Parathyroid adenoma (tissue), 2 donors: ENCODE data around the gene PTPRD.

ENCODE experiments used
- H2AFZ ChIP-seq: fragments of 300-600 bp; sonication (generic); one replicate; pipeline ENCODE4 v1.7.0; 2017; ENCODE audit warnings: antibody characterized with exemption, mild to moderate bottlenecking
- H3K27ac ChIP-seq: fragments of 300-600 bp; sonication (generic); one replicate; pipeline ENCODE4 v1.7.0; 2017
- H3K27me3 ChIP-seq: fragments of 300-600 bp; sonication (generic); one replicate; pipeline ENCODE4 v1.7.0; 2017; ENCODE audit warnings: low read length; ENCODE audit not compliant: control insufficient read depth, insufficient read depth
- H3K36me3 ChIP-seq: fragments of 300-600 bp; sonication (generic); one replicate; pipeline ENCODE4 v1.7.0; 2017; ENCODE audit warnings: low read length; ENCODE audit not compliant: control insufficient read depth, insufficient read depth
- H3K4me1 ChIP-seq: fragments of 300-600 bp; sonication (generic); one replicate; pipeline ENCODE4 v1.7.0; 2017; ENCODE audit warnings: control low read depth
- H3K4me2 ChIP-seq: fragments of 300-600 bp; sonication (generic); one replicate; pipeline ENCODE4 v1.7.0; 2017; ENCODE audit warnings: low read length
- H3K4me3 ChIP-seq: fragments of 300-600 bp; sonication (generic); one replicate; pipeline ENCODE4 v1.7.0; 2017; ENCODE audit warnings: low read depth, low read length
- H3K79me2 ChIP-seq: fragments of 300-600 bp; sonication (generic); one replicate; pipeline ENCODE4 v1.7.0; 2017; ENCODE audit warnings: control low read depth
- H3K9ac ChIP-seq: fragments of 300-600 bp; sonication (generic); one replicate; pipeline ENCODE4 v1.7.0; 2017; ENCODE audit warnings: mild to moderate bottlenecking
- H3K9me3 ChIP-seq: fragments of 300-600 bp; sonication (generic); one replicate; pipeline ENCODE4 v1.7.0; 2017; ENCODE audit warnings: low read length; ENCODE audit not compliant: control insufficient read depth
- CTCF ChIP-seq: fragments of 300-600 bp; sonication (generic); IDR thresholded peaks from one replicate; pipeline ENCODE4 v1.7.0; 2017; ENCODE audit warnings: antibody characterized with exemption, mild to moderate bottlenecking
- donor health status: primary hyperparathyroidism.

The PTPRD gene

GRCh38 chr9:8826281-8826680 lies 1786.5 kb downstream of the PTPRD start:
- no peak overlapping the region for H2AFZ ChIP-seq
- H3K4me3 ChIP-seq, result no peak overlapping the region
- no peaks in the 10 kb centered on the region for H3K36me3 ChIP-seq
- no peaks in the 10 kb centered on the region for H3K9me3 ChIP-seq
- no peaks in the 10 kb centered on the region for H3K27me3 ChIP-seq
- no peak overlapping the region for H3K4me2 ChIP-seq
- H3K27ac ChIP-seq, result no peak overlapping the region
- no peak overlapping the region for H3K9ac ChIP-seq
- H3K4me1 ChIP-seq, result no peaks in the 10 kb centered on the region
- no peak for TF ChIP-seq CTCF
- H3K79me2 ChIP-seq, result no peaks in the 10 kb centered on the region

GRCh38 chr9:8825585-8826147 lies 1787.1 kb downstream of the PTPRD start:
- no peaks in the 10 kb centered on the region for H3K9me3 ChIP-seq
- H3K4me3 ChIP-seq, result no peak overlapping the region
- H3K36me3 ChIP-seq, result no peaks in the 10 kb centered on the region
- no peak overlapping the region for H3K27ac ChIP-seq
- no peak for TF ChIP-seq CTCF
- H3K79me2 ChIP-seq, result no peaks in the 10 kb centered on the region
- no peaks in the 10 kb centered on the region for H3K4me1 ChIP-seq
- H2AFZ ChIP-seq, result no peak overlapping the region
- no peak overlapping the region for H3K4me2 ChIP-seq
- H3K27me3 ChIP-seq, result no peaks in the 10 kb centered on the region
- no peak overlapping the region for H3K9ac ChIP-seq

- Histone ChIP-seq H3K36me3 (no peaks in the 10 kb centered on the region), H3K27ac (no peak overlapping the region), H3K27me3 (no peaks in the 10 kb centered on the region), H3K79me2 (no peaks in the 10 kb centered on the region), H3K9ac (no peak overlapping the region), H3K9me3 (no peaks in the 10 kb centered on the region), H3K4me1 (no peaks in the 10 kb centered on the region), H2AFZ (no peak overlapping the region), H3K4me3 (no peak overlapping the region), H3K4me2 (no peak overlapping the region)
- TF ChIP-seq CTCF, result no peak
These were observed 1789.5 kb downstream of the PTPRD start for GRCh38 chr9:8823131-8823895.

- Histone ChIP-seq H3K27ac (no peak overlapping the region), H3K4me2 (no peak overlapping the region), H3K9me3 (no peaks in the 10 kb centered on the region), H3K36me3 (no peaks in the 10 kb centered on the region), H3K4me1 (no peaks in the 10 kb centered on the region), H2AFZ (no peak overlapping the region), H3K79me2 (no peaks in the 10 kb centered on the region), H3K27me3 (no peaks in the 10 kb centered on the region), H3K9ac (no peak overlapping the region), H3K4me3 (no peak overlapping the region)
- TF ChIP-seq CTCF, result no peak
These were observed 1790.2 kb downstream of the PTPRD start for GRCh38 chr9:8822667-8823025.
